ENCODE data around the gene FAM118B. TPM values are rescaled to one million over a fixed set of nuclear protein-coding genes. Genes with fewer than 3 reads are reported as not detected.

FAM118B gene
- total and polyA plus RNA-seq, 2 experiments from 2014 or later: 29.6 to 35.2 TPM

GRCh38 chr11:126304457-126305075, 93.0 kb downstream of the FAM118B start:
- Histone ChIP-seq H3K4me2 (peak overlapping the region; percentile 76), H3K9me3 (ENCODE audit: low read depth) (no peaks in the 10 kb centered on the region), H3K36me3 (replicated peaks; ENCODE audit: insufficient read depth, low read depth) (no peaks in the 10 kb centered on the region), H3K79me2 (peaks cover 14% of the 10 kb centered on the region), H3K9me2 (replicated peaks; ENCODE audit: insufficient read depth) (no peaks in the 10 kb centered on the region), H3K27ac (peak overlapping the region; percentile 85), H3K4me1 (ENCODE audit: insufficient read depth) (peaks cover 6% of the 10 kb centered on the region), H4K20me1 (ENCODE audit: insufficient read depth, poor library complexity, severe bottlenecking) (no peaks in the 10 kb centered on the region), H2AFZ (peak overlapping the region; percentile 88), H3K27me3 (no peaks in the 10 kb centered on the region), H3K4me3 (peak overlapping the region; percentile 31)
- WGBS (ENCODE audit: low lambda C conversion rate, missing lambda C conversion rate): 62% methylated on average over 12 of the region's 12 CpGs
- no peak for TF ChIP-seq EZH2 (IDR thresholded peaks at IDR 0.05; ENCODE audit: borderline replicate concordance)
- TF ChIP-seq CTCF (IDR thresholded peaks at IDR 0.05; ENCODE audit: poor library complexity): no peak
- TF ChIP-seq EZH2phosphoT487 (IDR thresholded peaks at IDR 0.05; ENCODE audit: low read depth, severe bottlenecking, unreplicated experiment): no peak
- DNase-seq (ENCODE audit: low spot score): no peak

- 91% methylated on average over 4 of the region's 4 CpGs for WGBS (ENCODE audit: low lambda C conversion rate, missing lambda C conversion rate)
Observed at GRCh38 chr11:126305699-126306098, 94.1 kb downstream of the FAM118B start.

GRCh38 chr11:126307706-126308105, 96.1 kb downstream of the FAM118B start:
- Histone ChIP-seq H2AFZ (no peak overlapping the region), H3K27ac (no peak overlapping the region), H3K79me2 (peaks cover 12% of the 10 kb centered on the region), H3K4me2 (no peak overlapping the region), H3K4me3 (no peak overlapping the region), H4K20me1 (ENCODE audit: insufficient read depth, poor library complexity, severe bottlenecking) (no peaks in the 10 kb centered on the region), H3K4me1 (ENCODE audit: insufficient read depth) (peaks cover 13% of the 10 kb centered on the region), H3K9me2 (replicated peaks; ENCODE audit: insufficient read depth) (no peaks in the 10 kb centered on the region), H3K27me3 (no peaks in the 10 kb centered on the region), H3K9me3 (ENCODE audit: low read depth) (no peaks in the 10 kb centered on the region), H3K36me3 (replicated peaks; ENCODE audit: insufficient read depth, low read depth) (no peaks in the 10 kb centered on the region)
- peak; percentile 63 for DNase-seq (ENCODE audit: low spot score)
- WGBS (ENCODE audit: low lambda C conversion rate, missing lambda C conversion rate): 31% methylated on average over 5 of the region's 5 CpGs
- TF ChIP-seq CTCF (IDR thresholded peaks at IDR 0.05; ENCODE audit: poor library complexity) (peak; percentile 51), EZH2phosphoT487 (IDR thresholded peaks at IDR 0.05; ENCODE audit: low read depth, severe bottlenecking, unreplicated experiment) (no peak), EZH2 (IDR thresholded peaks at IDR 0.05; ENCODE audit: borderline replicate concordance) (no peak)

More at GRCh38 chr11:126305699-126306098, 94.1 kb downstream of the FAM118B start:
- Histone ChIP-seq H3K9me3 (ENCODE audit: low read depth) (no peaks in the 10 kb centered on the region), H2AFZ (no peak overlapping the region), H3K9me2 (replicated peaks; ENCODE audit: insufficient read depth) (no peaks in the 10 kb centered on the region), H3K79me2 (peaks cover 14% of the 10 kb centered on the region), H4K20me1 (ENCODE audit: insufficient read depth, poor library complexity, severe bottlenecking) (no peaks in the 10 kb centered on the region), H3K27ac (no peak overlapping the region), H3K27me3 (no peaks in the 10 kb centered on the region), H3K4me3 (no peak overlapping the region), H3K36me3 (replicated peaks; ENCODE audit: insufficient read depth, low read depth) (no peaks in the 10 kb centered on the region), H3K4me1 (ENCODE audit: insufficient read depth) (peaks cover 8% of the 10 kb centered on the region), H3K4me2 (no peak overlapping the region)
- TF ChIP-seq CTCF (IDR thresholded peaks at IDR 0.05; ENCODE audit: poor library complexity) (no peak), EZH2phosphoT487 (IDR thresholded peaks at IDR 0.05; ENCODE audit: low read depth, severe bottlenecking, unreplicated experiment) (no peak), EZH2 (IDR thresholded peaks at IDR 0.05; ENCODE audit: borderline replicate concordance) (no peak)
- no peak for DNase-seq (ENCODE audit: low spot score)
